HG03442 (cell line): ENCODE measurements around the gene PRKCD.

ENCODE experiments used
- ATAC-seq: cut with Tn5 transposase; IDR thresholded peaks from one replicate; pipeline ENCODE4 v1.9.1; 2021; ENCODE audit warnings: mild to moderate bottlenecking, moderate library complexity; ENCODE audit not compliant: unreplicated experiment

Gene PRKCD

GRCh38 chr3:53230789-53231188 is 69.8 kb downstream of the PRKCD start:
- no peak for ATAC-seq

DNA sequence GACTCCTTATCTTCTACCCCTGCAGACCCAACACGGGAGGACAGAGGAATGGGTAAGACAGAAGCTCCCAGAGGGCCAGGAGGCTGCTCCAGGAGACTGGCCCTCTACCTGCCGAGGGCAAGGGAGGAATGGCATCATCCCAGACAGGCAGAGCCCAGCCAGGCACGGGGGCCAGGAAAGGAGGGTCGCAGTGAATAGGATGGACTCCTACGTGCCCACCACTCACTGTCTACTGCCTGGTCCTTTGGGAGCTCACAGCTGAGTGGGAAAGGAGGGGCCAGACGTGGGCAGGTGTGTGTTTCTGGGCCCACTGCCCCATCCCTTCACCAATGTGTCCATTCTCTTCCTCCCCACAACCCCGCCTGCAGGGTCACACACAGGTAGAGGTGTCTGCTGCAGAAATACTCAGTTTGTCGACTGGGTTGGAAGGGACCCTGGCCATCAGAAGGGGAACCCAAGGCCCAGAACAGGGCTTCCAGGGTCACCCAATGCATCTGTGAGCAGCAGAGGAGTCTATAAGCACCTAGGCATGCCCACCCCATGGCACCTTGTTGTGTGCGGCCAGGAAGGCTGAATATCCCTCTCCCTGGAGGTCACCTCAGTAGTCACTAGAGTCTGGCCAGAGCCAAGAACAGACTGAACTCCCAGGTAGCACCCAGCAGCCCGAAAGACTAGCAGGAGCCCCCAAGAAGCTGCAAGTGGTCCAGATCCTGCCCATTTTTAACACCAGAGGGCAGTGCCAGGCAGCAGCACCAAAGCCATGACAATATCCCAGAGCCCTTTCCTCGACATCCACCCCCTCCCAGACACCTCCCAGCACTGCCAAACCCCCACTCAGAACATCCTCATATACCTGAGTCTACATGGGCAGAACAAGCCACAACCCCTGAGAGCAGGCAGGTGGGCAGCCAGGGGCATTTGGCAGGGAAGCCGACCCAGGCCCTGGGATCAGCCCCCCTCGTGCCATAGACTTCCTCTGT is 70.8 kb downstream of the PRKCD start:
- ATAC-seq = no peak

GRCh38 chr3:53232641-53233377 is 71.8 kb downstream of the PRKCD start:
- no peak for ATAC-seq

DNA sequence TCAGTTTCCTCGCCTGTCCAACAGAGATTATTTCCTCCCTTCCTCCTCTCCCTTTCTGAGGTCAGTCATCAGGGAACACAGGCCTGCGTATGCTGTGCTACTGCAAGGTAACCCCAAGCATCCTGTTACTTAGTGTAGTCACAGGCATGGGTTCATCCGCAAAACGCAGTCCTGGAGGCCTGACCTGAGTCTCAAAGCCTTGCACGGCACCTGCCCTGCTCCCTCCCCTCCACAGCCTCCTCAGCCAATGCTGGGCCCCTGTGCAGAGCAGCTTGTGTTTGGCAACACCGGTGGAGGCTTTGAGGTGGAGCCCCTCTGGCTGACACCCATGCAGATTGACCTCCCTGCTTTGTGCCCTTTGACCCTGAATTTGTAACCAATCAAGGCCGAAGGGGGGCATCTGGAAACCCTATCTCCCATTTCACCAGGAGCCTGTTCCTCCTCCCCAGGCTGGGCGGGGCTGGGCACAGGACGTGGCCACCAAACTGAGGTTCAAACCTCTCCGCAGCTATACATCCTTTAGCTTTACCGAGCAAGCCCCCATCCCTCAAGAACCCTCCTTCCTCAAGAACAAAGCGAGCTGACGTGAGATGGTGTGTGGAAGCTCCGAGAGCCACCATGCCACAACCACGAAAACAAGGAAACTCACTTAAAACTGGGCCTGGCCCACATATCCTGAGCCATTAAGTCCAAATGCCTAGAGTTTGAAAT is 73.3 kb downstream of the PRKCD start:
- ATAC-seq = no peak

GRCh38 chr3:53234841-53235232 is 73.8 kb downstream of the PRKCD start:
- ATAC-seq = no peak

DNA sequence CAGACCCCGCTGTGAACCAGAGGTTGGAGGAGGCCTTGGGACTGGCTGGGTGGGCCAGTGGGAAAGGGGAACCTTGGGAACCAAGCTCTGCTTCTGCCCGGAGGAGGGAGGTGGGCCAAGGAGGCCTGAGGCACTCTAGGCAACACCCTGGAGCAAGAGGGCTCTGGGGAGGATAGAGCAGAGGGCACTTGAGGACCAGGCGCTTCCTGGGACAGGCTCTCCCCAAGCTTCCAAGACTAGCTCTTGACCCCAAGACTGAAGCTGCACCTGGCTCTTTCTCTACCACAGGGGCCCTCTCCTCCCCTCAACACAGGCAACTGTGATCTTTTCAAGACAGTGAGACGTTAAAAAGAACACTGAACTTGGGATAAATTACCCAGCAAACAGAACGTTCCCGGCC is 74.5 kb downstream of the PRKCD start:
- no peak for ATAC-seq

- no peak for ATAC-seq
These were observed 75.3 kb downstream of the PRKCD start for GRCh38 chr3:53236112-53236841.

- ATAC-seq = no peak
These were observed 77.2 kb downstream of the PRKCD start for GRCh38 chr3:53238051-53238850.

- no peak for ATAC-seq
These were observed 77.9 kb downstream of the PRKCD start for GRCh38 chr3:53238886-53239285.

DNA sequence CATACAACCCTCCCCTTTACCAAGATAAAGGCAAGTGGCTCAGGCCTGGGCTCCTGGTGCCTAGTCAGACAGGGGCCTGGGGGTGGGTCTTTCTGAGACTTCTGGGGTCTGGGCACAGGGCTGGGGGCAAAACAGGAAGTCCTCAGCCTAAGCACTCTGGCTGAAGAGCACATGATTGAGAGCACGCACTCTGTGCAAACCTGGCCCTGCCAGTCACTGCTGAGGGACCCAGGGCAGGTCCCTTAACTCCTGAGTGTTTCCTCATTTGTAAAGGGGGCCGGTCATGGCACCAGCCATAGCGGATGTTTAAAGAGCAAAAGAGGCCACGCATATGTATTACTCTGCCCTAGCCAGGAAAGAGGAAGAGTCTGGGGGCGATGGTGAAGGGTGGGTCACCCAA is 78.8 kb downstream of the PRKCD start:
- ATAC-seq = no peak

DNA sequence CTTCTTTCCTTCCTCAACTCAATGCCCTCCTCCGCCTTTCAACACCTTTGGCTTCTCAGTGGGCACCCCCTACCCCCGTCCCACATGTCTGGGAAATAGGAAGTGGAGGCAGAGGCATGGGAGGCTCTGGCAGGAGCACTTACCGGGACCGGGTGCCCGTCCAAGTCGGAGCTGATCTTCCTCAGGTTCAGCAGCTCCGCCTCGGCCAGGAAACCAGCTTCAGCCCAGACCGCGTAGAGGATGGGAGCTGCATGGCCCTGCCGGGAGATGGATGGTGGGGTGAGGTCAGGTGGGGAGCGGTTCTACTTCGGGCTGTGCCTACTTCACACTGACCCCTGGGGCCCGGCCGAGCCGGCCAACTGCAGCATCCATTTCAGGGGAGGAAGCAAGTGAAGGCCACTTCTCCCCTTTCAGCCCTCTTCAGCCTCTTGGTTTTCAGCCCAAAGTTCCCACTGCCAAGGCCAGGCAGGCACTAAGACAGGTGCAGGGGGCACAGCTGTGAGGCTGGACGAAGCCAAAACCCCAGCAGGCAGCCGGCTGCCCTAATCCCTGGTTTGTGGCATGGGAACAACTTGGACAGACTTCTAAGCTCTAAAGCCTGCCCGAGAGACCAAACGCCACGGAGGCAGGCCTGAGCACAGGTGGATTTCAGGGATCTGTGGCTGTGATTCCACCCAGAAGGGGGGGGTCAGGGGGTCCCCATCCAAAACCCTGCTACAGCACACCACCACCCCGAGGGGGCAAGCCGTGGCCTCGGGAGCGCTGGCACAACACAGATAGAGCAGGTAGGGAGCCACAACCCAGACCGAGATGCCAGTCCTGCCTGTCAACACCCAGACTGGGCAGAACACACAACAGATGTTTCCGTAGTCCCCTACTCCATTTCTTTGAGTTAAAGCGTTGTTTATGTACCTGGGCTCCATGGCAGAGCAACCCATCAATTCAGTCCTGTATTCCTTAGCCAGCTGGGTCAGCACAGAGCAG is 80.3 kb downstream of the PRKCD start:
- ATAC-seq = no peak

- no peak for ATAC-seq
These were observed 81.1 kb downstream of the PRKCD start for GRCh38 chr3:53242155-53242554.
